PC-9 (cell line): ENCODE measurements around the gene MTRFR.

Experiments used
- EZH2 ChIP-seq: fragments of 200-600 bp; sonication (generic); IDR thresholded peaks from 2 replicates; pipeline ENCODE4 v1.8.0; 2017; ENCODE audit warnings: antibody characterized with exemption, low read depth
- TF ChIP-seq, protein P1 (sequence below): fragments of 200-600 bp; sonication (generic); conservative IDR thresholded peaks from 2 replicates; pipeline ENCODE4 v1.6.1; 2017; ENCODE audit warnings: mixed run types, antibody characterized with exemption, mild to moderate bottlenecking, moderate library complexity

DNA sequence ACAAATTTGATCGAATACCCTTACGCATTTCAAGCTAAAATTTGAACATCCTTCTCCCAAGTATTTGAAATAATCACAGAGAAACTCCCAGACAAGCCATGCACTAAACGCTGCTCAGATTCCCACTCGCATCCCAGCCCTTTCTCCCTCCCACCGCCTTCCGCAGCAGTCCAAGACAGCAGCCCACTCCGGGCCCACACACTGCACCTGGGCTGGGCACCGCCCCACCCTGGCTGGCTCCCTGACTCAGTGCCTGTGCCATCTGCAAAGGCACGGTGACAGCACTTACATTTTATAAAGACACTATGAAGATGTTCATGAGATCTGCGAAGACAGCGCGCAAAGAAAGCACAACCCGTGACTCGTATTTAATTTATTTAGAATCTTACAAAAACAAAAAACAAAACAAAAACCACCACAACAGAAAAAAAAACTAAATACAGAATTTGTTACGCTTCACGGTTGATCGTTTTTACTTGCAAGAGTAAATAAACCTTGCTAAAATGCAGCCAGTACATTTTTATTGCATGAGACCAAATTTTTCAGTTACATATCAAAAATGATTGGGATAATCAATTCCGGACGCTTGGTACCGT lies 55.6 kb downstream of the MTRFR start:
- TF ChIP-seq, protein P1, sequence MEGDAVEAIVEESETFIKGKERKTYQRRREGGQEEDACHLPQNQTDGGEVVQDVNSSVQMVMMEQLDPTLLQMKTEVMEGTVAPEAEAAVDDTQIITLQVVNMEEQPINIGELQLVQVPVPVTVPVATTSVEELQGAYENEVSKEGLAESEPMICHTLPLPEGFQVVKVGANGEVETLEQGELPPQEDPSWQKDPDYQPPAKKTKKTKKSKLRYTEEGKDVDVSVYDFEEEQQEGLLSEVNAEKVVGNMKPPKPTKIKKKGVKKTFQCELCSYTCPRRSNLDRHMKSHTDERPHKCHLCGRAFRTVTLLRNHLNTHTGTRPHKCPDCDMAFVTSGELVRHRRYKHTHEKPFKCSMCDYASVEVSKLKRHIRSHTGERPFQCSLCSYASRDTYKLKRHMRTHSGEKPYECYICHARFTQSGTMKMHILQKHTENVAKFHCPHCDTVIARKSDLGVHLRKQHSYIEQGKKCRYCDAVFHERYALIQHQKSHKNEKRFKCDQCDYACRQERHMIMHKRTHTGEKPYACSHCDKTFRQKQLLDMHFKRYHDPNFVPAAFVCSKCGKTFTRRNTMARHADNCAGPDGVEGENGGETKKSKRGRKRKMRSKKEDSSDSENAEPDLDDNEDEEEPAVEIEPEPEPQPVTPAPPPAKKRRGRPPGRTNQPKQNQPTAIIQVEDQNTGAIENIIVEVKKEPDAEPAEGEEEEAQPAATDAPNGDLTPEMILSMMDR = no peak
- TF ChIP-seq EZH2 = no peak
